ENCODE results near the gene HSD17B4. TPM values are rescaled to one million over a fixed set of nuclear protein-coding genes. Genes with fewer than 3 reads are reported as not detected.

The HSD17B4 gene
- total RNA-seq, 1 experiment from 2014 or later, result 362 TPM

- H3K27me3 Mint-ChIP-seq (ENCODE audit: low read depth), result no peaks in the 10 kb centered on the region
- POLR2A ChIA-PET, result interaction anchor here (0.6 kb wide), 2 partner anchors 45 to 385 kb away, joined by 3 read pairs; no protein-coding TSS in a partner anchor
- peaks cover 56% of the 10 kb centered on the region for H3K4me1 Mint-ChIP-seq
- peak overlapping the region; percentile 94 for H3K27ac Mint-ChIP-seq
- peak overlapping the region; percentile 15; the same call in 1 of the 2 replicates for H3K4me3 Mint-ChIP-seq
- peaks cover 4% of the 10 kb centered on the region; the same call in 1 of the 2 replicates for H3K9me3 Mint-ChIP-seq
- ATAC-seq, result peak; percentile 77
- CTCF ChIA-PET, result interaction anchor here (1.2 to 2.0 kb wide), 4 partner anchors 9 to 415 kb away, joined by 3 to 18 read pairs (median 4); partner anchors contain the start of gene DTWD2
- no peaks in the 10 kb centered on the region for H3K36me3 Mint-ChIP-seq
- no peak for DNase-seq (ENCODE audit: low spot score)
- no peak for TF ChIP-seq NFE2L1 (CRISPR knock-in tag; IDR thresholded peaks at IDR 0.05)
- TF ChIP-seq, protein P1, sequence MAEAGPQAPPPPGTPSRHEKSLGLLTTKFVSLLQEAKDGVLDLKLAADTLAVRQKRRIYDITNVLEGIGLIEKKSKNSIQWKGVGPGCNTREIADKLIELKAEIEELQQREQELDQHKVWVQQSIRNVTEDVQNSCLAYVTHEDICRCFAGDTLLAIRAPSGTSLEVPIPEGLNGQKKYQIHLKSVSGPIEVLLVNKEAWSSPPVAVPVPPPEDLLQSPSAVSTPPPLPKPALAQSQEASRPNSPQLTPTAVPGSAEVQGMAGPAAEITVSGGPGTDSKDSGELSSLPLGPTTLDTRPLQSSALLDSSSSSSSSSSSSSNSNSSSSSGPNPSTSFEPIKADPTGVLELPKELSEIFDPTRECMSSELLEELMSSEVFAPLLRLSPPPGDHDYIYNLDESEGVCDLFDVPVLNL (CRISPR knock-in tag; IDR thresholded peaks at IDR 0.05; ENCODE audit: borderline replicate concordance, low read depth), result no peak
- no peak for TF ChIP-seq USF1 (CRISPR knock-in tag; IDR thresholded peaks at IDR 0.05)
- TF ChIP-seq GRHL2 (CRISPR knock-in tag; IDR thresholded peaks at IDR 0.05; ENCODE audit: insufficient replicate concordance, severe bottlenecking), result no peak
- no peak for TF ChIP-seq STAT6 (CRISPR knock-in tag; conservative IDR thresholded peaks at IDR 0.05; ENCODE audit: low read depth)
- TF ChIP-seq ZMAT4 (CRISPR knock-in tag; IDR thresholded peaks at IDR 0.05), result no peak
- TF ChIP-seq ERG (CRISPR knock-in tag; IDR thresholded peaks at IDR 0.05), result no peak
- TF ChIP-seq, protein P2, sequence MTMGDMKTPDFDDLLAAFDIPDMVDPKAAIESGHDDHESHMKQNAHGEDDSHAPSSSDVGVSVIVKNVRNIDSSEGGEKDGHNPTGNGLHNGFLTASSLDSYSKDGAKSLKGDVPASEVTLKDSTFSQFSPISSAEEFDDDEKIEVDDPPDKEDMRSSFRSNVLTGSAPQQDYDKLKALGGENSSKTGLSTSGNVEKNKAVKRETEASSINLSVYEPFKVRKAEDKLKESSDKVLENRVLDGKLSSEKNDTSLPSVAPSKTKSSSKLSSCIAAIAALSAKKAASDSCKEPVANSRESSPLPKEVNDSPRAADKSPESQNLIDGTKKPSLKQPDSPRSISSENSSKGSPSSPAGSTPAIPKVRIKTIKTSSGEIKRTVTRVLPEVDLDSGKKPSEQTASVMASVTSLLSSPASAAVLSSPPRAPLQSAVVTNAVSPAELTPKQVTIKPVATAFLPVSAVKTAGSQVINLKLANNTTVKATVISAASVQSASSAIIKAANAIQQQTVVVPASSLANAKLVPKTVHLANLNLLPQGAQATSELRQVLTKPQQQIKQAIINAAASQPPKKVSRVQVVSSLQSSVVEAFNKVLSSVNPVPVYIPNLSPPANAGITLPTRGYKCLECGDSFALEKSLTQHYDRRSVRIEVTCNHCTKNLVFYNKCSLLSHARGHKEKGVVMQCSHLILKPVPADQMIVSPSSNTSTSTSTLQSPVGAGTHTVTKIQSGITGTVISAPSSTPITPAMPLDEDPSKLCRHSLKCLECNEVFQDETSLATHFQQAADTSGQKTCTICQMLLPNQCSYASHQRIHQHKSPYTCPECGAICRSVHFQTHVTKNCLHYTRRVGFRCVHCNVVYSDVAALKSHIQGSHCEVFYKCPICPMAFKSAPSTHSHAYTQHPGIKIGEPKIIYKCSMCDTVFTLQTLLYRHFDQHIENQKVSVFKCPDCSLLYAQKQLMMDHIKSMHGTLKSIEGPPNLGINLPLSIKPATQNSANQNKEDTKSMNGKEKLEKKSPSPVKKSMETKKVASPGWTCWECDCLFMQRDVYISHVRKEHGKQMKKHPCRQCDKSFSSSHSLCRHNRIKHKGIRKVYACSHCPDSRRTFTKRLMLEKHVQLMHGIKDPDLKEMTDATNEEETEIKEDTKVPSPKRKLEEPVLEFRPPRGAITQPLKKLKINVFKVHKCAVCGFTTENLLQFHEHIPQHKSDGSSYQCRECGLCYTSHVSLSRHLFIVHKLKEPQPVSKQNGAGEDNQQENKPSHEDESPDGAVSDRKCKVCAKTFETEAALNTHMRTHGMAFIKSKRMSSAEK (CRISPR knock-in tag; IDR thresholded peaks at IDR 0.05; ENCODE audit: borderline replicate concordance), result no peak
- no peak for TF ChIP-seq ZNF232 (CRISPR knock-in tag; IDR thresholded peaks at IDR 0.05)
- TF ChIP-seq ELF4 (CRISPR knock-in tag; IDR thresholded peaks at IDR 0.05; ENCODE audit: low read depth), result no peak
- no peak for TF ChIP-seq SMAD3 (CRISPR knock-in tag; IDR thresholded peaks at IDR 0.05; ENCODE audit: borderline replicate concordance)
- TF ChIP-seq JUN (CRISPR knock-in tag; IDR thresholded peaks at IDR 0.05), result no peak
- no peak for TF ChIP-seq ZNF396 (CRISPR knock-in tag; IDR thresholded peaks at IDR 0.05; ENCODE audit: borderline replicate concordance)
- TF ChIP-seq, protein P3, sequence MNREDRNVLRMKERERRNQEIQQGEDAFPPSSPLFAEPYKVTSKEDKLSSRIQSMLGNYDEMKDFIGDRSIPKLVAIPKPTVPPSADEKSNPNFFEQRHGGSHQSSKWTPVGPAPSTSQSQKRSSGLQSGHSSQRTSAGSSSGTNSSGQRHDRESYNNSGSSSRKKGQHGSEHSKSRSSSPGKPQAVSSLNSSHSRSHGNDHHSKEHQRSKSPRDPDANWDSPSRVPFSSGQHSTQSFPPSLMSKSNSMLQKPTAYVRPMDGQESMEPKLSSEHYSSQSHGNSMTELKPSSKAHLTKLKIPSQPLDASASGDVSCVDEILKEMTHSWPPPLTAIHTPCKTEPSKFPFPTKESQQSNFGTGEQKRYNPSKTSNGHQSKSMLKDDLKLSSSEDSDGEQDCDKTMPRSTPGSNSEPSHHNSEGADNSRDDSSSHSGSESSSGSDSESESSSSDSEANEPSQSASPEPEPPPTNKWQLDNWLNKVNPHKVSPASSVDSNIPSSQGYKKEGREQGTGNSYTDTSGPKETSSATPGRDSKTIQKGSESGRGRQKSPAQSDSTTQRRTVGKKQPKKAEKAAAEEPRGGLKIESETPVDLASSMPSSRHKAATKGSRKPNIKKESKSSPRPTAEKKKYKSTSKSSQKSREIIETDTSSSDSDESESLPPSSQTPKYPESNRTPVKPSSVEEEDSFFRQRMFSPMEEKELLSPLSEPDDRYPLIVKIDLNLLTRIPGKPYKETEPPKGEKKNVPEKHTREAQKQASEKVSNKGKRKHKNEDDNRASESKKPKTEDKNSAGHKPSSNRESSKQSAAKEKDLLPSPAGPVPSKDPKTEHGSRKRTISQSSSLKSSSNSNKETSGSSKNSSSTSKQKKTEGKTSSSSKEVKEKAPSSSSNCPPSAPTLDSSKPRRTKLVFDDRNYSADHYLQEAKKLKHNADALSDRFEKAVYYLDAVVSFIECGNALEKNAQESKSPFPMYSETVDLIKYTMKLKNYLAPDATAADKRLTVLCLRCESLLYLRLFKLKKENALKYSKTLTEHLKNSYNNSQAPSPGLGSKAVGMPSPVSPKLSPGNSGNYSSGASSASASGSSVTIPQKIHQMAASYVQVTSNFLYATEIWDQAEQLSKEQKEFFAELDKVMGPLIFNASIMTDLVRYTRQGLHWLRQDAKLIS (CRISPR knock-in tag; IDR thresholded peaks at IDR 0.05; ENCODE audit: borderline replicate concordance), result no peak
- no peak for TF ChIP-seq ZNF281 (CRISPR knock-in tag; IDR thresholded peaks at IDR 0.05)
- TF ChIP-seq ZNF423 (CRISPR knock-in tag; IDR thresholded peaks at IDR 0.05), result no peak
- TF ChIP-seq ZBTB21 (CRISPR knock-in tag; IDR thresholded peaks at IDR 0.05; ENCODE audit: borderline replicate concordance), result no peak
These were observed 49.7 kb upstream of the HSD17B4 start for GRCh38 chr5:119402555-119402954.

All from WTC11 (cell line).